ENCODE results near the gene GRID2IP. TPM values are rescaled to one million over a fixed set of nuclear protein-coding genes. Genes with fewer than 3 reads are reported as not detected.

GRID2IP gene
- total and polyA plus RNA-seq, 10 of the 15 experiments (the other 5 are each of a cell fraction or from before 2014, with no cell fraction given): not detected

DNA sequence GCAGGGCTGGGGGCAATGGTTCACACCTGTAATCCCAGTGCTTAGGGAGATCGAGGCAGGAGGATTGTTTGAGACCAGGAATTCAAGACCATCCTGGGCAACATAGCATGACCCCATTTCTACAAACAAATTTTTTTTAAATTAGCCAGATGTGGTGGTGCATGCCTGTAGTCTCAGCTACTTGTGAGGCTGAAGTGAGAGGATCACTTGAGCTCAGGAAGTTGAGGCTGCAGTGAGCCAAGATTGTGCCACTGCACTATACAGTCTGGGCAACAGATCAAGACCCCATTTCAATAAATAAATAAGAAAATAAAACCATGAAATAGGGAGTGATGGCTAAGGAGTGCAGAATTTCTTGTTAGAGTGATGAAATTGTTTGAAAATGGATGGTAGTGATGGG, 8.9 kb downstream of the GRID2IP start:
- FAIRE-seq (no peak), ATAC-seq (no peak), DNase-seq (ENCODE audit: low read depth, low spot score) (no peak)
- BruUV-seq (replicated peaks): no TSS peak
- ChIA-PET SMC1A (ENCODE audit: uncharacterized antibody, unreplicated experiment) (no interaction called here), CTCF (interaction anchor here (0.6 kb wide), 1 partner anchor 15 kb away, joined by 3 read pairs; no protein-coding TSS in a partner anchor), RAD21 (ENCODE audit: unreplicated experiment) (no interaction called here), POLR2A (no interaction called here)
- TF ChIP-seq CHD1 (IDR thresholded peaks at IDR 0.05; ENCODE audit: low read depth, low read length) (no peak), RUNX3 (IDR thresholded peaks at IDR 0.05; ENCODE audit: low read length) (no peak), GATAD2B (conservative IDR thresholded peaks at IDR 0.05; ENCODE audit: low read depth) (no peak), SUZ12 (IDR thresholded peaks at IDR 0.05; ENCODE audit: unreplicated experiment) (no peak), FOS (IDR thresholded peaks at IDR 0.05; ENCODE audit: borderline replicate concordance, extremely low read depth, insufficient read length) (no peak), SMC3 (IDR thresholded peaks at IDR 0.05; ENCODE audit: borderline replicate concordance, low read length) (no peak), ATF2 (IDR thresholded peaks at IDR 0.05; ENCODE audit: low read length) (no peak), BACH1 (IDR thresholded peaks at IDR 0.05; ENCODE audit: borderline replicate concordance) (no peak), ETV6 (conservative IDR thresholded peaks at IDR 0.05 in 1 of 2, IDR thresholded peaks at IDR 0.05 in 1 of 2; ENCODE audit: borderline replicate concordance in 1 of 2, low read depth in 1 of 2) (no peak), TCF3 (IDR thresholded peaks at IDR 0.05; ENCODE audit: borderline replicate concordance, insufficient read depth, low read depth, low read length) (no peak), SP1 (IDR thresholded peaks at IDR 0.05; ENCODE audit: low read depth, low read length) (no peak), ESRRA (IDR thresholded peaks at IDR 0.05; ENCODE audit: low read length) (no peak), SIN3A (IDR thresholded peaks at IDR 0.05; ENCODE audit: low read depth, low read length) (no peak), POU2F2 (IDR thresholded peaks at IDR 0.05; ENCODE audit: borderline replicate concordance, low read depth, low read length) (no peak)
- TF ChIP-seq, protein P1, sequence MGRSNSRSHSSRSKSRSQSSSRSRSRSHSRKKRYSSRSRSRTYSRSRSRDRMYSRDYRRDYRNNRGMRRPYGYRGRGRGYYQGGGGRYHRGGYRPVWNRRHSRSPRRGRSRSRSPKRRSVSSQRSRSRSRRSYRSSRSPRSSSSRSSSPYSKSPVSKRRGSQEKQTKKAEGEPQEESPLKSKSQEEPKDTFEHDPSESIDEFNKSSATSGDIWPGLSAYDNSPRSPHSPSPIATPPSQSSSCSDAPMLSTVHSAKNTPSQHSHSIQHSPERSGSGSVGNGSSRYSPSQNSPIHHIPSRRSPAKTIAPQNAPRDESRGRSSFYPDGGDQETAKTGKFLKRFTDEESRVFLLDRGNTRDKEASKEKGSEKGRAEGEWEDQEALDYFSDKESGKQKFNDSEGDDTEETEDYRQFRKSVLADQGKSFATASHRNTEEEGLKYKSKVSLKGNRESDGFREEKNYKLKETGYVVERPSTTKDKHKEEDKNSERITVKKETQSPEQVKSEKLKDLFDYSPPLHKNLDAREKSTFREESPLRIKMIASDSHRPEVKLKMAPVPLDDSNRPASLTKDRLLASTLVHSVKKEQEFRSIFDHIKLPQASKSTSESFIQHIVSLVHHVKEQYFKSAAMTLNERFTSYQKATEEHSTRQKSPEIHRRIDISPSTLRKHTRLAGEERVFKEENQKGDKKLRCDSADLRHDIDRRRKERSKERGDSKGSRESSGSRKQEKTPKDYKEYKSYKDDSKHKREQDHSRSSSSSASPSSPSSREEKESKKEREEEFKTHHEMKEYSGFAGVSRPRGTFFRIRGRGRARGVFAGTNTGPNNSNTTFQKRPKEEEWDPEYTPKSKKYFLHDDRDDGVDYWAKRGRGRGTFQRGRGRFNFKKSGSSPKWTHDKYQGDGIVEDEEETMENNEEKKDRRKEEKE (IDR thresholded peaks at IDR 0.05): no peak
- TF ChIP-seq, protein P2, sequence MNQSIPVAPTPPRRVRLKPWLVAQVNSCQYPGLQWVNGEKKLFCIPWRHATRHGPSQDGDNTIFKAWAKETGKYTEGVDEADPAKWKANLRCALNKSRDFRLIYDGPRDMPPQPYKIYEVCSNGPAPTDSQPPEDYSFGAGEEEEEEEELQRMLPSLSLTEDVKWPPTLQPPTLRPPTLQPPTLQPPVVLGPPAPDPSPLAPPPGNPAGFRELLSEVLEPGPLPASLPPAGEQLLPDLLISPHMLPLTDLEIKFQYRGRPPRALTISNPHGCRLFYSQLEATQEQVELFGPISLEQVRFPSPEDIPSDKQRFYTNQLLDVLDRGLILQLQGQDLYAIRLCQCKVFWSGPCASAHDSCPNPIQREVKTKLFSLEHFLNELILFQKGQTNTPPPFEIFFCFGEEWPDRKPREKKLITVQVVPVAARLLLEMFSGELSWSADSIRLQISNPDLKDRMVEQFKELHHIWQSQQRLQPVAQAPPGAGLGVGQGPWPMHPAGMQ (IDR thresholded peaks at IDR 0.05; ENCODE audit: borderline replicate concordance): no peak
- TF ChIP-seq, protein P3, sequence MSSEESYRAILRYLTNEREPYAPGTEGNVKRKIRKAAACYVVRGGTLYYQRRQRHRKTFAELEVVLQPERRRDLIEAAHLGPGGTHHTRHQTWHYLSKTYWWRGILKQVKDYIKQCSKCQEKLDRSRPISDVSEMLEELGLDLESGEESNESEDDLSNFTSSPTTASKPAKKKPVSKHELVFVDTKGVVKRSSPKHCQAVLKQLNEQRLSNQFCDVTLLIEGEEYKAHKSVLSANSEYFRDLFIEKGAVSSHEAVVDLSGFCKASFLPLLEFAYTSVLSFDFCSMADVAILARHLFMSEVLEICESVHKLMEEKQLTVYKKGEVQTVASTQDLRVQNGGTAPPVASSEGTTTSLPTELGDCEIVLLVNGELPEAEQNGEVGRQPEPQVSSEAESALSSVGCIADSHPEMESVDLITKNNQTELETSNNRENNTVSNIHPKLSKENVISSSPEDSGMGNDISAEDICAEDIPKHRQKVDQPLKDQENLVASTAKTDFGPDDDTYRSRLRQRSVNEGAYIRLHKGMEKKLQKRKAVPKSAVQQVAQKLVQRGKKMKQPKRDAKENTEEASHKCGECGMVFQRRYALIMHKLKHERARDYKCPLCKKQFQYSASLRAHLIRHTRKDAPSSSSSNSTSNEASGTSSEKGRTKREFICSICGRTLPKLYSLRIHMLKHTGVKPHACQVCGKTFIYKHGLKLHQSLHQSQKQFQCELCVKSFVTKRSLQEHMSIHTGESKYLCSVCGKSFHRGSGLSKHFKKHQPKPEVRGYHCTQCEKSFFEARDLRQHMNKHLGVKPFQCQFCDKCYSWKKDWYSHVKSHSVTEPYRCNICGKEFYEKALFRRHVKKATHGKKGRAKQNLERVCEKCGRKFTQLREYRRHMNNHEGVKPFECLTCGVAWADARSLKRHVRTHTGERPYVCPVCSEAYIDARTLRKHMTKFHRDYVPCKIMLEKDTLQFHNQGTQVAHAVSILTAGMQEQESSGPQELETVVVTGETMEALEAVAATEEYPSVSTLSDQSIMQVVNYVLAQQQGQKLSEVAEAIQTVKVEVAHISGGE (CRISPR knock-in tag; IDR thresholded peaks at IDR 0.05): no peak
- intact Hi-C loops (cut with micrococcal nuclease; ENCODE audit: unreplicated experiment) (no loop called here), in situ Hi-C loops (cut with MboI) (no loop called here)
- H3K4me2 ChIP-seq (ENCODE audit: control insufficient read depth, insufficient read depth): no peak overlapping the region
- H3K27ac ChIP-seq (ENCODE audit: control insufficient read depth, insufficient read depth): no peak overlapping the region
- 16% methylated on average over 1 of the region's 1 CpG for WGBS (ENCODE audit: insufficient coverage, insufficient replicate concordance, low lambda C conversion rate, missing lambda C conversion rate)
- no peaks in the 10 kb centered on the region for H3K79me2 ChIP-seq (ENCODE audit: control insufficient read depth, insufficient read depth, low read length)
- H3K4me1 ChIP-seq (ENCODE audit: control insufficient read depth, insufficient read depth, low read length): peaks cover 9% of the 10 kb centered on the region
- H3K4me3 ChIP-seq: no peak overlapping the region
- no peaks in the 10 kb centered on the region for H4K20me1 ChIP-seq (ENCODE audit: control insufficient read depth, insufficient read depth)
- H3K9me3 ChIP-seq (replicated peaks; ENCODE audit: control insufficient read depth, insufficient read depth, low read length): no peaks in the 10 kb centered on the region
- peaks cover 0 to 1% of the 10 kb centered on the region in 2 experiments; a peak in 2 of 4 replicates for H3K27me3 ChIP-seq (replicated peaks in 1 of 2; ENCODE audit: control insufficient read depth in 2 of 2, insufficient read depth in 2 of 2, low read length in 1 of 2)
- no peaks in the 10 kb centered on the region for H3K36me3 ChIP-seq (ENCODE audit: control insufficient read depth in 2 of 2, insufficient read depth in 2 of 2, low read length in 1 of 2)
- H3K9ac ChIP-seq (ENCODE audit: control insufficient read depth, insufficient read depth, low read length): no peak overlapping the region
- H2AFZ ChIP-seq (ENCODE audit: control insufficient read depth, low read depth, low read length): no peak overlapping the region

All from GM12878 (cell line).